ENCODE results near the gene PSME1.

Gene PSME1

DNA sequence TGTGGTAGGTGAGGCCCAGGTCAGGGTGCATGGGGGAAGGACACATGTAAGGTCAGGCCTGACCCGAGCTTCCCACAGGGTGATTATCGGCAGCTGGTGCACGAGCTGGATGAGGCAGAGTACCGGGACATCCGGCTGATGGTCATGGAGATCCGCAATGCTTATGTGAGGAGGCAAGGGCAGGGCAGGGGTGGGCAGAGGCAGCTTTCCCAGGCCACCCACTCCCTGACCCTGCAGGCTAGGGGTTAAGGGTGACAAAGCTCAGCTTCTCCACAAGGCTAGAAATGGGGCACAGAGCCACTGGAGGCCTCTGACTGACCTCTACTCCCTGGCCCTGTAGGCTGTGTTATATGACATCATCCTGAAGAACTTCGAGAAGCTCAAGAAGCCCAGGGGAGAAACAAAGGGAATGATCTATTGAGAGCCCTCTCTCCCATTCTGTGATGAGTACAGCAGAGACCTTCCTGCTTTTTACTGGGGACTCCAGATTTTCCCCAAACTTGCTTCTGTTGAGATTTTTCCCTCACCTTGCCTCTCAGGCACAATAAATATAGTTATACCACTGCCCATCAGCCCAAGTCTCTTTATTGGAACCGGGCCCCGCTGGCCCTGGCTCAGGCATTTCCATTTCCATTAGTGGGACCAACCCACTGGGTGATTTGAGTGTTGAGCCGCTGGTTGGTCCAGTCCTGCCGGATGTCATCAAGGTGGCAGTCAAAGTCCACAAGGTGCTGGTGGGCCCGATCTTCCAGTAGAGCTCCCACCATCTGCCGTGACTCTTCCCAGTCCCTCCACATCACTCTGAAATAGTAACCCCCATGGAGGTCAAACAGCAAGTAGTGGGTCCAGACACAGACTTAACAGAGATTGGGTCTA lies 2.6 kb downstream of the PSME1 start:
- 93 to 94% methylated on average over 13 of the region's 13 CpGs for WGBS, 2 experiments
- H3K27ac ChIP-seq (ENCODE audit: insufficient read depth, low read depth, low read length, poor library complexity, severe bottlenecking), result no peak overlapping the region
- peaks cover 15% of the 10 kb centered on the region for H3K36me3 ChIP-seq (ENCODE audit: control insufficient read depth, insufficient read depth, low read length)
- no peaks in the 10 kb centered on the region for H3K9me3 ChIP-seq (ENCODE audit: control insufficient read depth, low read length)
- peaks cover 5% of the 10 kb centered on the region for H3K27me3 ChIP-seq (ENCODE audit: control insufficient read depth, insufficient read depth, low read length, poor library complexity, severe bottlenecking)
- no peak overlapping the region for H3K4me3 ChIP-seq (ENCODE audit: insufficient read depth, low read depth, low read length)
- H3K4me1 ChIP-seq (ENCODE audit: control insufficient read depth, insufficient read depth, low read length), result peaks cover 2% of the 10 kb centered on the region

DNA sequence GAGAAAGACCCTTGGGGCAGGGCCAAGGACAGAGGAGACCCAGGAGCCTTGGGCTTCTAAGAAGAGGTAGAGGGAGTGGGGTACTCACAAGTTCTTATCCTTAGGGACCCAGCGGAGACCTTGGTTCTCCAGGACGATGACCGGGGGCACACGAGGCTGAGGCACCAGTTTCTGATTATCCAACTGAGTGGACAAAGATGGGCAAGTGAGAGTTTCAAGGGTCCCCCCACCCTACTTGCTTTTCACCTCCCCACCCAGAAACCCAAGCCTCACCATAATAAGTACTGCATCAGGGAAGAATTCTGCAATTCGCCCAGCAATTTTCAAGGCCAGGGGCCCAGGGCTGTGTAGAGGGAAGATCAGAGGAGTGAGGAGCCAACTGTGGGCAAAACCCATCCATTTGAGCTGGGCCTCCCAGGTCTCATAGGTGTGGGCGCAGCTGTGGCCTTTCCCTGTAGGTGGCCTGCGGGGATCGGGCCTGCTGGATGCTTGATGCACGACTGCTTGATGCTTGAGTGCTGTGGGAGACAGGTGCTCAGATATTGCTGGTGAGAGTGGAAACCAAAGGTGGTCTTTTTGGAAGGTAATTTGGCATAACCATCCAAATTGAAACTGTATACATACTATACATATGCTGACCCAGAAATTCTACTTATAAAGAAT lies 3.4 kb downstream of the PSME1 start:
- H3K36me3 ChIP-seq (ENCODE audit: control insufficient read depth, insufficient read depth, low read length), result peaks cover 20% of the 10 kb centered on the region
- 92 to 94% methylated on average over 9 of the region's 9 CpGs for WGBS, 2 experiments
- H3K9me3 ChIP-seq (ENCODE audit: control insufficient read depth, low read length), result no peaks in the 10 kb centered on the region
- no peak overlapping the region for H3K4me3 ChIP-seq (ENCODE audit: insufficient read depth, low read depth, low read length)
- H3K27ac ChIP-seq (ENCODE audit: insufficient read depth, low read depth, low read length, poor library complexity, severe bottlenecking), result no peak overlapping the region
- peaks cover 2% of the 10 kb centered on the region for H3K4me1 ChIP-seq (ENCODE audit: control insufficient read depth, insufficient read depth, low read length)
- peaks cover 5% of the 10 kb centered on the region for H3K27me3 ChIP-seq (ENCODE audit: control insufficient read depth, insufficient read depth, low read length, poor library complexity, severe bottlenecking)

DNA sequence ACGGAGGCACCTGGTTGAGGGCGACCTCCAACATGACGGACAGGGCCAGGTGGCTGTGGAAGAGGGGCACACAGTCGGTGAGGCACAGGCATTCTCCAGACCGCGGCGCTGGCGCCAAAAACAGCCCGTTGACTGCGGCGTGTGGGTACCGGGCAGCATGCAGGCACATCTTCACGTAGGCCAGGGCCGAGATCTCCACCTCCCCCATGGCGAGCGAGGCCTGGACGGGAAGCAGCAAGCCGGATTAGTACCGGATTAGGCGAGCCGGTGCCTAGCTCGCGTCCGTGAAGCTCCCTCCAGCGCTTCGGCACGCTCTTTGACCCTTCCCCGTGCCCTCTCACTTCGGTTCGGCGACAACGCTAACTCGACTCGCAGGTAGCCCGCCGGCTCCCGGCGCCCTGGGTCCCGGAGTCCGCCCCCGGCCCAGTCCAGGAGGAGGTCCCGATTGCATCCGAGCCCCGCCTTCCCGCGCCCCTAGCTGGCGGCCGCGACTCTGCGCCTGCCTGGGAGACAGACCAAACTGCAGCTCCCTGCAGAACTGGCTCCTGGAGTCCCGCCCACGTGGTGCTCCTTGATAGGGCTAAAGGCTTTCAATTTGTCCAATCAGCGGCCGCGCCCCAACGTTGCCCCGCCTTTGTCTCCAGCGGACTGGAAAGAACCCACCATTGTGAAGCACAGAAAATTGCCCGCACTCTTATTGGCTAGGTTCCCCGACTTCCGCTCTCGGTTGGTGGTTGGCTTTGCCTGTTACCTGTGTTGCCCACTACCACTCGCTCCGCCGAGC lies 5.3 kb downstream of the PSME1 start, which contains the start of gene EMC9:
Gene EMC9, minus strand, starts transcription at position 495 of the 784 bp plus-strand sequence. Its CDS starts 287 bp downstream, at position 208.
- peaks cover 20% of the 10 kb centered on the region for H3K36me3 ChIP-seq (ENCODE audit: control insufficient read depth, insufficient read depth, low read length)
- WGBS, 2 experiments, result 0% methylated on average over 65 of the region's 65 CpGs
- H3K4me3 ChIP-seq (ENCODE audit: insufficient read depth, low read depth, low read length), result peak within 1 kb of the TSS; percentile 73

DNA sequence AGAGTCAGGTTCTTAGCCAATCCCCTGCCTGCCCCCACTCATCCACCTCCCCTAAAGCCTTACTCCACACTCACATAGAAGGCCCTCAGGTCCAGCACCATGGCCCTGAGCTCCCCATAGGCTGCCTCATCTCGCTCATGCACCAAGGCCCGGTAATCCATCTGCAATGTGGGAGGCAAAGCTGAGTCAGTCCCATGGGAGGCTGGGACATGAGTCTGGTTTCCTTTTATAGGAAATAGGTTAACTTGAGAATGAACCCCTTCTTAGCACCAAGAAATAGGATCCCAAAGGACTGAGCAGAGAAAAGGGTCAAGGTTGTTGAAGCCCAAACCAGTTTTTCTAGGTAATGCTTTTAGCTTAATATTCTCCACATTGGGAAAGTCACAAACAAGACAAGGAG lies 7.5 kb downstream of the PSME1 start:
- Histone ChIP-seq H3K36me3 (ENCODE audit: control insufficient read depth, insufficient read depth, low read length) (peaks cover 15% of the 10 kb centered on the region), H3K9me3 (ENCODE audit: control insufficient read depth, low read length) (no peaks in the 10 kb centered on the region), H3K4me1 (ENCODE audit: control insufficient read depth, insufficient read depth, low read length) (peaks cover 6% of the 10 kb centered on the region), H3K4me3 (ENCODE audit: insufficient read depth, low read depth, low read length) (no peak overlapping the region), H3K27ac (ENCODE audit: insufficient read depth, low read depth, low read length, poor library complexity, severe bottlenecking) (no peak overlapping the region), H3K27me3 (ENCODE audit: control insufficient read depth, insufficient read depth, low read length, poor library complexity, severe bottlenecking) (no peaks in the 10 kb centered on the region)
- 84 to 97% methylated on average over 2 of the region's 2 CpGs for WGBS, 2 experiments

More for the DNA sequence above, 5.3 kb downstream of the PSME1 start, which contains the start of gene EMC9:
- no peaks in the 10 kb centered on the region for H3K9me3 ChIP-seq (ENCODE audit: control insufficient read depth, low read length)
- H3K27ac ChIP-seq (ENCODE audit: insufficient read depth, low read depth, low read length, poor library complexity, severe bottlenecking), result peak within 1 kb of the TSS; percentile 88
- no peaks in the 10 kb centered on the region for H3K27me3 ChIP-seq (ENCODE audit: control insufficient read depth, insufficient read depth, low read length, poor library complexity, severe bottlenecking)
- H3K4me1 ChIP-seq (ENCODE audit: control insufficient read depth, insufficient read depth, low read length), result peaks cover 2% of the 10 kb centered on the region

DNA sequence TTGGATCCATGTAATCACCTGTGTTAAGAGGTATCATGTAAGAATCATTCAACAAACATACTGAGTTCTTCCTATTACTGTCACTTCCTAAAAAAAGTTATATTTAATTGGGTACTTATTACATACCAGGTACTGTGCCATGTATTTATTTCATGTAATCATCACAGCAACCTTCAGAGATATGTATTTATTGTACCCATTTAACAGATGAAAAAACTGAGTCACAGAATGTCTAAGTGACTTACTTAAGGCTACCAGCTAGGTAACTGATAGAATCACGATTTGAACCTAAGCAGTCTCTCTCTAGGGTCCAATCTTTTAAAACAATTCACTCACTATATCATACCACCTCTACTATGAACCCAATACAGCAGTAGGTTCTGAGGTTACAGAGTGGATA lies 8.5 kb downstream of the PSME1 start:
- Histone ChIP-seq H3K36me3 (ENCODE audit: control insufficient read depth, insufficient read depth, low read length) (peaks cover 10% of the 10 kb centered on the region), H3K27me3 (ENCODE audit: control insufficient read depth, insufficient read depth, low read length, poor library complexity, severe bottlenecking) (no peaks in the 10 kb centered on the region), H3K4me3 (ENCODE audit: insufficient read depth, low read depth, low read length) (no peak overlapping the region), H3K9me3 (ENCODE audit: control insufficient read depth, low read length) (no peaks in the 10 kb centered on the region), H3K4me1 (ENCODE audit: control insufficient read depth, insufficient read depth, low read length) (peaks cover 6% of the 10 kb centered on the region), H3K27ac (ENCODE audit: insufficient read depth, low read depth, low read length, poor library complexity, severe bottlenecking) (no peak overlapping the region)
- 89 to 97% methylated on average over 1 of the region's 1 CpG for WGBS, 2 experiments

DNA sequence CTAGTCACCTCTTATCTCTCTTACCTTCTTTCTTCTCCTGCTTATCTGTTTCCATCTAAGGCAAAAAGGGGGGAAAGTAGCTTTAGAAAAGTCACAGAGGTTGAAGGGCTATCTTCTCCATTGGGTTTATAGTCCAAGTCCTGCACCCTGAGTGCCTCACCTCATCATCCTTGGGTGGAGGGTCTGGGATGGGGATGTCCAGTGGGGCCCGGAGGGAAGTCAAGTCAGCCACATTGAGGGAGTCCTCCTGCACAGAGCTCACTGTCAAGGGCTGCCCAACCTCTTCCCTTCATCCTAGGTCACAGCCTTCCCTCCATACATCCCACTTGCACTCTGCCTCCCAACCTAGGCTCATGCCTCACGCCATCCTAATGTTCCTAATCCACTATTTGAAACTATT lies 9.2 kb downstream of the PSME1 start:
- peaks cover 12% of the 10 kb centered on the region for H3K36me3 ChIP-seq (ENCODE audit: control insufficient read depth, insufficient read depth, low read length)
- H3K27me3 ChIP-seq (ENCODE audit: control insufficient read depth, insufficient read depth, low read length, poor library complexity, severe bottlenecking), result no peaks in the 10 kb centered on the region
- H3K4me1 ChIP-seq (ENCODE audit: control insufficient read depth, insufficient read depth, low read length), result peaks cover 4% of the 10 kb centered on the region
- no peaks in the 10 kb centered on the region for H3K9me3 ChIP-seq (ENCODE audit: control insufficient read depth, low read length)
- H3K4me3 ChIP-seq (ENCODE audit: insufficient read depth, low read depth, low read length), result no peak overlapping the region
- 91 to 100% methylated on average over 1 to 2 of the region's 2 CpGs for WGBS, 2 experiments
- H3K27ac ChIP-seq (ENCODE audit: insufficient read depth, low read depth, low read length, poor library complexity, severe bottlenecking), result no peak overlapping the region

DNA sequence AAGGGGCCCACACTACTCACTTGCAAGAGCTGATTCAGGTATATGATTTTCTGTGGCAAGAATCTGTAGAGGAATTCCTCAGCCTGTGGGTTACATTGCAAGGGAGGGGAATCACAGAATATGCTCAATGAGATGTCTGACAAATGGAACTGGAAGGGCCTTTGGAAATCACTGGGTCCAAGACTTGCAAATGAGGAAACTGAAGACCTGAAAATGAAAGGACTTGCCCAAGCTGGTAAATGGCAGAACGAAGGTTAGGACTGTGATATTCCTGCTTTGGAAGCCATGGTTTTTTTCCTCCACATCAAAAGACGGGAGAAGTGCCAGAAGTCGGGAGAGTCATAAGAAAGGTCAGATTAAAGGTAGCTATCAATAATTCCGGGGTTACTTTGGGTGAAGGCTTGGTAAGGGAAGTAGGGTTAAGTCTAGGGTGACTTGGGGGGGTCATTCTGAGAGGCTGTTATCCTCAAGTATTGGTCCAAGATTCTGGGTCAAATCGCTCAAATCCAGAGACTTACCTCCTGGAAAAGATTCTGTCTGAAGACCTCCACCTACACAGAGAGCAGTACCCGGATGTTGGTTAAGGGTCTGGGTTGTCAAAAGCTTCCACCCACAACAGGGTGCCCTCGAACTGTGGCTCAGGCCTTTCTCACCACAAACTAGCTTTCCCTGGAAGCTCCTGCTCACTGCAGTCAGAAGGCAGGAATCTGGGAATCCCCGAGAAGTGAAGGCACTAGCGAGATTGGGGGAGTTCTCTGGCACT lies 9.9 kb downstream of the PSME1 start:
- WGBS, 2 experiments, result 41 to 45% methylated on average over 9 of the region's 9 CpGs
- Histone ChIP-seq H3K27me3 (ENCODE audit: control insufficient read depth, insufficient read depth, low read length, poor library complexity, severe bottlenecking) (no peaks in the 10 kb centered on the region), H3K4me3 (ENCODE audit: insufficient read depth, low read depth, low read length) (peak overlapping the region; percentile 92), H3K4me1 (ENCODE audit: control insufficient read depth, insufficient read depth, low read length) (peaks cover 4% of the 10 kb centered on the region), H3K9me3 (ENCODE audit: control insufficient read depth, low read length) (no peaks in the 10 kb centered on the region), H3K36me3 (ENCODE audit: control insufficient read depth, insufficient read depth, low read length) (peaks cover 14% of the 10 kb centered on the region), H3K27ac (ENCODE audit: insufficient read depth, low read depth, low read length, poor library complexity, severe bottlenecking) (no peak overlapping the region)

DNA sequence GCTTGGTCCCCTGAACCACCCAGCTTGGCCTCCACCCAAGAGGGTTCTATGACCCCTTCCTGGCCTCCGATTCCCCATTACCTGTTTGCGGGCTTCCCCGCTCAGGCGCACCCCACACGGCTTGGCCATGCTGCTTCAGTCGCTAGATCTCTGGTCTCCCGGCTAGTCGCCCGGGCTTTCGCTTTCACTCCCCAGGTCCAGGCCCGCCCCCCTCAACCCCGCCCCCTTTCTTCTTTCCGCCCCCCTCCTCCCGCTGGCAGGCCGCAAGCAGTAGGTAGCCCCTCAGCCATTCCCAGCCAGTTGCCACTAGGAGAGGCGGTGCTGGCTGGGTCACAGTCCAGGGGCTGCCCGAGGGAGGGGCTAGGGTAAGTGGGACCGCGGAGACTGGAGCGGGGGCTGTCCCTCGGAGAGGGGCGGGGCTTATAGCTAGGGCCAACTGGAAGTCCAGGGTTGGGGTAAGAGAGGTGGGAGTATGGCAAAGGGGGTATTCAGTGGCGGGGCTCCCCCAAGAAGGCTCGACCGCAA lies 10.5 kb downstream of the PSME1 start, which contains the start of gene PSME2:
Gene PSME2, minus strand, starts transcription at position 158 of the 525 bp plus-strand sequence. Its CDS starts 29 bp downstream, at position 129.
- Histone ChIP-seq H3K27me3 (ENCODE audit: control insufficient read depth, insufficient read depth, low read length, poor library complexity, severe bottlenecking) (no peaks in the 10 kb centered on the region), H3K36me3 (ENCODE audit: control insufficient read depth, insufficient read depth, low read length) (peaks cover 20% of the 10 kb centered on the region), H3K27ac (ENCODE audit: insufficient read depth, low read depth, low read length, poor library complexity, severe bottlenecking) (peak within 1 kb of the TSS; percentile 90), H3K4me1 (ENCODE audit: control insufficient read depth, insufficient read depth, low read length) (peaks cover 4% of the 10 kb centered on the region), H3K9me3 (ENCODE audit: control insufficient read depth, low read length) (no peaks in the 10 kb centered on the region), H3K4me3 (ENCODE audit: insufficient read depth, low read depth, low read length) (peak within 1 kb of the TSS; percentile 92)
- 0% methylated on average over 22 to 24 of the region's 25 CpGs for WGBS, 2 experiments

DNA sequence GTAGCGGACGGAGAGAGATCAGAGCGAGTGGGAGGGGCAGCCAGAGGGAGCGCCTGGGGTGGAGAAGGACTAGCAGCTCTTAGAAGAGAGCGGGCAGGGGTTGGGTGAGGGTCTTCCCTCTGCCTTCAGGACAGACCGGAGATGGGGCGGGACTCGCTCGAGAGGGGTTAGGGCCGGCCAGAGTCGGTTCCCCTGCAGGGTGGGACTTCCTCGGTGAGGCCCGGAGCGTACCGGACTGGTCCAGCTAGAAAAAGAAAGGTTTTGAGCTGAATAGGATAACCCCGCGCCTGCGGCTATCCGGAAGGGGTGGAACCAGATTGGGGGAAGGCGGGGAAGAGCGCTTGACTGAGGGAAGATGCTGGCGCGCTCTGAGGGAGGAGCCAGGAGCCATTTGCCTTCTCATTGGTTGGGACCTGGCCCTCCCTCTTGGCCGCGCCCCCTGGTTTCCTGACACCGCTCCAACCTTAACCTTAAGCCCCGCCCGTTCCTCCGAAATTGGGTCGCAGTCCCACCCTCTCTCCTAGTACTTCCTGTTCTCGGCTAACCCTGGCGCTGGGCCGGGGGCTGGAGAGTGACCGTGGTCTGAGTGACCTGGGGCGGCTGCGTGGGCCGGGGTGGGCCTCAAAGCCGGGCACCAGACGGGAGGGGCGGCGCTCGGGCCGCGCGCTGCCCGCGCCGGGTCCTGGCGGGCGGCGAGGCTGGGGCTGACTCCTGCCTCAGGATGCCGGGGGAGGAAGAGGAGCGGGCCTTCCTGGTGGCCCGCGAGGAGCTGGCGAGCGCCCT lies 11.2 kb downstream of the PSME1 start, which contains the start of gene RNF31:
Gene RNF31, plus strand, starts transcription at position 521 of the 783 bp plus-strand sequence. Its CDS starts 201 bp downstream, at position 722.
- peaks cover 4% of the 10 kb centered on the region for H3K4me1 ChIP-seq (ENCODE audit: control insufficient read depth, insufficient read depth, low read length)
- H3K36me3 ChIP-seq (ENCODE audit: control insufficient read depth, insufficient read depth, low read length), result peaks cover 26% of the 10 kb centered on the region

More for the DNA sequence above, 11.2 kb downstream of the PSME1 start, which contains the start of gene RNF31:
- 0 to 1% methylated on average over 57 of the region's 57 CpGs for WGBS, 2 experiments
- Histone ChIP-seq H3K9me3 (ENCODE audit: control insufficient read depth, low read length) (no peaks in the 10 kb centered on the region), H3K4me3 (ENCODE audit: insufficient read depth, low read depth, low read length) (peak within 1 kb of the TSS; percentile 92), H3K27me3 (ENCODE audit: control insufficient read depth, insufficient read depth, low read length, poor library complexity, severe bottlenecking) (no peaks in the 10 kb centered on the region), H3K27ac (ENCODE audit: insufficient read depth, low read depth, low read length, poor library complexity, severe bottlenecking) (peak within 1 kb of the TSS; percentile 90)
